HCT116 (cell line): ENCODE measurements around the gene ORAI1. TPM values are rescaled to one million over a fixed set of nuclear protein-coding genes. Genes with fewer than 3 reads are reported as not detected.

Source experiments
- ATAC-seq: fragments of 200-7000 bp; cut with Tn5 transposase; 2 replicates; pipeline ENCODE4 v1.9.1; 2020; ENCODE audit warnings: mild to moderate bottlenecking, moderate library complexity
- BruUV-seq: library from RNA; stranded (reverse); fragments of 400-500 nt; replicated peaks from 2 replicates; lab custom pipeline; 2021; lab: Mats Ljungman, UMichigan
- CTCF ChIA-PET: fragments of 300-600 bp; sonication (Branson Sonifier 250); formaldehyde crosslinking; loops from one replicate; lab custom pipeline; 2021; ENCODE audit warnings: antibody characterized with exemption; lab: Charles Lee
- POLR2A ChIA-PET: fragments of 300-600, 350-600 bp; sonication (Branson Sonifier 250); formaldehyde crosslinking; loops from one replicate; lab custom pipeline; 2021; ENCODE audit warnings: antibody characterized with exemption; lab: Charles Lee
- RAD21 ChIA-PET, 2 experiments: fragments of 300-600 bp; sonication (Branson Sonifier 250); formaldehyde crosslinking; loops; one replicate each; lab custom pipeline; 2023; ENCODE audit warnings: low total read pairs in 2 of 2; ENCODE audit not compliant: uncharacterized antibody in 2 of 2, unreplicated experiment in 2 of 2, low non-redundant PET in 1 of 2; lab: Charles Lee
- DNase-seq: peaks from one replicate; pipeline ENCODE4 v3.0.0-alpha.2; 2010; ENCODE audit warnings: low read depth, low spot score
- H2AFZ ChIP-seq: fragments of 200-600 bp; shearing (Covaris generic), sonication (generic); 2 replicates; pipeline ENCODE4 v1.6.1; 2017; ENCODE audit warnings: low read depth, mixed run types, mixed read lengths, antibody characterized with exemption, low read length; ENCODE audit not compliant: poor library complexity, severe bottlenecking
- H3K27ac ChIP-seq: 2 replicates; pipeline ENCODE4 v1.5.1; 2012; ENCODE audit warnings: low read depth, low read length
- H3K27me3 ChIP-seq: fragments of 200-600 bp; sonication (generic); 2 replicates; pipeline ENCODE4 v1.6.1; 2016; ENCODE audit warnings: mixed run types, low read length, mixed read lengths; ENCODE audit not compliant: insufficient read depth
- H3K36me3 ChIP-seq, 2 experiments: fragments of 200-500 bp in 1 of 2; fragments of 200-600 bp in 1 of 2; sonication (Bioruptor generic) in 1 of 2; sonication (generic) in 1 of 2; 2 replicates each; pipeline versions ENCODE4 v1.5.1 to v1.6.1; 2014 to 2016; ENCODE audit warnings: low read length in 2 of 2, inconsistent platforms in 1 of 2, mixed read lengths in 1 of 2, mixed run types in 1 of 2; ENCODE audit not compliant: insufficient read depth in 2 of 2, control insufficient read depth in 1 of 2
- H3K4me1 ChIP-seq, 2 experiments: fragments of 200-600 bp in 1 of 2; sonication (generic) in 1 of 2; 2 replicates each; pipeline versions ENCODE4 v1.5.1 to v1.6.1; 2012 to 2017; ENCODE audit warnings: low read length in 2 of 2, inconsistent platforms in 1 of 2, mild to moderate bottlenecking in 1 of 2, mixed read lengths in 1 of 2, mixed run types in 1 of 2, moderate library complexity in 1 of 2; ENCODE audit not compliant: insufficient read depth in 2 of 2, control insufficient read depth in 1 of 2
- H3K4me2 ChIP-seq: fragments of 200-600 bp; sonication (generic); 2 replicates; pipeline ENCODE4 v1.6.1; 2017; ENCODE audit warnings: mixed run types, low read length, mixed read lengths
- H3K4me3 ChIP-seq, 2 experiments: fragments of 200-600 bp in 1 of 2; sonication (generic) in 1 of 2; replicated peaks in 1 of 2; 2 replicates each; pipeline ENCODE4 v1.5.1; 2011 to 2016; ENCODE audit warnings: low read length in 2 of 2, control low read depth in 1 of 2, low read depth in 1 of 2, mild to moderate bottlenecking in 1 of 2, mixed read lengths in 1 of 2, mixed run types in 1 of 2
- H3K79me2 ChIP-seq: fragments of 200-600 bp; sonication (generic); 2 replicates; pipeline ENCODE4 v1.6.1; 2017; ENCODE audit warnings: mild to moderate bottlenecking, mixed run types, low read length, moderate library complexity, mixed read lengths; ENCODE audit not compliant: insufficient read depth
- H3K9ac ChIP-seq: fragments of 200-600 bp; sonication (generic); 2 replicates; pipeline ENCODE4 v1.6.1; 2016; ENCODE audit warnings: low read length, mixed read lengths
- H3K9me2 ChIP-seq: fragments of 200-600 bp; sonication (generic), shearing (Covaris generic); 2 replicates; pipeline ENCODE4 v1.6.1; 2017; ENCODE audit warnings: mixed run types, mild to moderate bottlenecking, moderate library complexity; ENCODE audit not compliant: insufficient read depth
- H3K9me3 ChIP-seq, 2 experiments: fragments of 200-500 bp in 1 of 2; fragments of 200-600 bp in 1 of 2; sonication (Bioruptor generic) in 1 of 2; sonication (generic) in 1 of 2; 2 replicates each; pipeline ENCODE4 v1.6.1; 2014 to 2017; ENCODE audit warnings: low read length in 2 of 2, mixed read lengths in 2 of 2, inconsistent platforms in 1 of 2, low read depth in 1 of 2, mild to moderate bottlenecking in 1 of 2, mixed run types in 1 of 2, moderate library complexity in 1 of 2; ENCODE audit not compliant: control insufficient read depth in 1 of 2, insufficient read depth in 1 of 2
- H4K20me1 ChIP-seq: fragments of 200-600 bp; sonication (generic), shearing (Covaris generic); 2 replicates; pipeline ENCODE4 v1.6.1; 2017; ENCODE audit warnings: mixed run types, mild to moderate bottlenecking, moderate library complexity; ENCODE audit not compliant: insufficient read depth
- CBX3 ChIP-seq: IDR thresholded peaks from 2 replicates; pipeline ENCODE4 v1.6.1; 2012; ENCODE audit warnings: low read depth
- CEBPB ChIP-seq: IDR thresholded peaks from 2 replicates; pipeline ENCODE4 v1.6.1; 2012; ENCODE audit warnings: low read depth
- CTCF ChIP-seq, 3 experiments: fragments of 200-600 bp in 1 of 3; sonication (generic) in 1 of 3; IDR thresholded peaks in 2 of 3; conservative IDR thresholded peaks in 1 of 3; 2 replicates each; pipeline ENCODE4 v1.5.1; 2012 to 2017; ENCODE audit warnings: low read depth in 2 of 3, low read length in 2 of 3, antibody characterized with exemption in 1 of 3, borderline replicate concordance in 1 of 3, control low read depth in 1 of 3, mild to moderate bottlenecking in 1 of 3, mixed read lengths in 1 of 3, mixed run types in 1 of 3, moderate library complexity in 1 of 3; ENCODE audit not compliant: insufficient read depth in 1 of 3
- EGR1 ChIP-seq: IDR thresholded peaks from 2 replicates; pipeline ENCODE4 v1.6.1; 2012; ENCODE audit warnings: low read depth
- EZH2 ChIP-seq: fragments of 200-600 bp; sonication (generic); IDR thresholded peaks from 2 replicates; pipeline ENCODE4 v1.6.1; 2017; ENCODE audit warnings: antibody characterized with exemption, mixed run types
- FOSL1 ChIP-seq: IDR thresholded peaks from 2 replicates; pipeline ENCODE4 v1.6.1; 2012; ENCODE audit warnings: low read depth
- JUND ChIP-seq: IDR thresholded peaks from 2 replicates; pipeline ENCODE4 v1.6.1; 2012
- MAX ChIP-seq: IDR thresholded peaks from 2 replicates; pipeline ENCODE4 v1.6.1; 2012
- POLR2A ChIP-seq: IDR thresholded peaks from 2 replicates; pipeline ENCODE4 v1.7.0; 2011; ENCODE audit warnings: borderline replicate concordance; ENCODE audit not compliant: insufficient read depth, insufficient read length; ENCODE audit errors: extremely low read depth
- POLR2AphosphoS5 ChIP-seq: IDR thresholded peaks from 2 replicates; pipeline ENCODE4 v1.6.1; 2011; ENCODE audit warnings: mild to moderate bottlenecking, low read depth, low read length, moderate library complexity
- REST ChIP-seq: IDR thresholded peaks from 2 replicates; pipeline ENCODE4 v1.6.1; 2012; ENCODE audit warnings: low read depth
- SIN3A ChIP-seq: IDR thresholded peaks from 2 replicates; pipeline ENCODE4 v1.6.1; 2012; ENCODE audit warnings: low read depth
- SP1 ChIP-seq: IDR thresholded peaks from 2 replicates; pipeline ENCODE4 v1.6.1; 2012; ENCODE audit warnings: low read depth
- YY1 ChIP-seq: IDR thresholded peaks from 2 replicates; pipeline ENCODE4 v1.6.1; 2011; ENCODE audit warnings: low read length, low read depth, moderate library complexity, mild to moderate bottlenecking; ENCODE audit not compliant: insufficient replicate concordance; ENCODE audit errors: extremely low read depth
- ZFX ChIP-seq: fragments of 450-650 bp; IDR thresholded peaks from 2 replicates; pipeline ENCODE4 v1.6.1; 2017
- ZNF274 ChIP-seq: fragments of 200-500 bp; sonication (Bioruptor generic); IDR thresholded peaks from 2 replicates; pipeline ENCODE4 v1.6.1; 2014; ENCODE audit warnings: mild to moderate bottlenecking, low read depth, low read length, inconsistent platforms
- intact Hi-C: fragments of 100-400 bp; cut with micrococcal nuclease; formaldehyde crosslinking; loops from 2 replicates; pipeline ENCODE4 v1.10.0; 2022
- total RNA-seq: library from RNA; stranded (reverse); gene quantifications from one replicate; pipeline ENCODE4 v1.2.1, GENCODE V29; 2021; ENCODE audit not compliant: unreplicated experiment

ORAI1 gene
- total RNA-seq, 1 experiment from 2014 or later: 20.2 TPM

DNA sequence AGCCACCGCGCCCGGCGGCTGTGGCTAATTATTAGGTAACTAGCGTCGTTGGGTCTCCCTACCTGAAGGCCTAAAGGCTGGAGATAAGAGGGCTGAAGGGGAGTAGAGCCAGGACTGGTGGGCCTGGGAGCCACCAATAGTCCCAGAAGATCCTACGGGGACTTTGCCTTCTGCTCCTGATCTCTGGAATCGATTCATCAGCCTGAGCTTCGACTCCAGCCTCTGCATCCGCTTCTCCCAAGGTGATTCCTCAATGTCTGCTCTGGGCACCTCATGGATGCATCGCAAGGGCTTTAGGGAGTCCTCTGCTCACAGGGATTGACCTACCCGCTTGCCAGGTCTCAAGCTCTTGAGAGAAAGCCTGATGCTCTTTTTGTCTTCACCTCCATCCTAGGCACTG, 30.8 kb upstream of the ORAI1 start:
- no peak overlapping the region for H3K4me3 ChIP-seq
- H2AFZ ChIP-seq: no peak overlapping the region
- H3K9me2 ChIP-seq: no peaks in the 10 kb centered on the region
- H3K9ac ChIP-seq: no peak overlapping the region
- no peaks in the 10 kb centered on the region for H3K27me3 ChIP-seq
- ChIA-PET CTCF (no interaction called here), RAD21 (no interaction called here), POLR2A (no interaction called here)
- no peaks in the 10 kb centered on the region for H3K79me2 ChIP-seq
- peaks cover 0 to 2% of the 10 kb centered on the region in 2 experiments; a peak in 1 of 4 replicates for H3K4me1 ChIP-seq
- ATAC-seq: no peak
- TF ChIP-seq SIN3A (no peak), CEBPB (no peak), POLR2A (no peak), FOSL1 (no peak), REST (no peak), SP1 (no peak), EGR1 (no peak), JUND (no peak), ZNF274 (no peak), CBX3 (no peak), ZFX (no peak), EZH2 (no peak), MAX (no peak), CTCF (IDR thresholded peaks at IDR 0.05 in 2 of 3, conservative IDR thresholded peaks at IDR 0.05 in 1 of 3; ENCODE audit: borderline replicate concordance in 1 of 3, insufficient read depth in 1 of 3, low read depth in 2 of 3, low read length in 2 of 3) (no peak), YY1 (no peak), POLR2AphosphoS5 (no peak)
- no peak overlapping the region for H3K4me2 ChIP-seq
- H3K27ac ChIP-seq: no peak overlapping the region
- intact Hi-C loops: no loop called here
- DNase-seq: no peak
- H3K36me3 ChIP-seq: no peaks in the 10 kb centered on the region
- no TSS peak for BruUV-seq
- H4K20me1 ChIP-seq: no peaks in the 10 kb centered on the region
- H3K9me3 ChIP-seq: no peaks in the 10 kb centered on the region
